Endodermal cell (in vitro differentiated cells): Measurements from ENCODE around the gene MAGI3. TPM values are rescaled to one million over a fixed set of nuclear protein-coding genes. Genes with fewer than 3 reads are reported as not detected.

Experiments used
- DNase-seq: peaks from one replicate; pipeline ENCODE4 v3.0.0-alpha.2; 2017
- H3K27ac ChIP-seq: 2 replicates; pipeline ENCODE4 v1.5.1; 2013; ENCODE audit warnings: mild to moderate bottlenecking, low read depth, low read length, moderate library complexity
- H3K27me3 ChIP-seq: 2 replicates; pipeline ENCODE4 v1.6.1; 2013; ENCODE audit warnings: mild to moderate bottlenecking, low read length, moderate library complexity; ENCODE audit not compliant: insufficient read depth, control insufficient read depth, poor library complexity, severe bottlenecking
- H3K36me3 ChIP-seq: 2 replicates; pipeline ENCODE4 v1.7.0; 2013; ENCODE audit warnings: mild to moderate bottlenecking, low read length, moderate library complexity; ENCODE audit not compliant: control insufficient read depth, insufficient read depth
- H3K4me1 ChIP-seq: one replicate; pipeline ENCODE4 v1.7.0; 2013; ENCODE audit warnings: low read length; ENCODE audit not compliant: control insufficient read depth, insufficient read depth
- H3K4me3 ChIP-seq: 2 replicates; pipeline ENCODE4 v1.5.1; 2013; ENCODE audit warnings: mild to moderate bottlenecking, low read length, moderate library complexity
- H3K9ac ChIP-seq: 2 replicates; pipeline ENCODE4 v1.6.1; 2013; ENCODE audit warnings: mild to moderate bottlenecking, low read length, moderate library complexity; ENCODE audit not compliant: poor library complexity, severe bottlenecking; ENCODE audit errors: extremely low read depth
- H3K9me3 ChIP-seq: 2 replicates; pipeline ENCODE4 v1.6.1; 2013; ENCODE audit warnings: mild to moderate bottlenecking, low read length, moderate library complexity; ENCODE audit not compliant: control insufficient read depth
- H3K27ac Mint-ChIP-seq: 2 replicates; pipeline ENCODE4 v1.8.0; 2020; ENCODE audit warnings: mixed read lengths
- H3K27me3 Mint-ChIP-seq: 2 replicates; pipeline ENCODE4 v1.8.0; 2021; ENCODE audit warnings: mild to moderate bottlenecking, mixed read lengths; ENCODE audit not compliant: insufficient read depth
- H3K36me3 Mint-ChIP-seq: 2 replicates; pipeline ENCODE4 v1.8.0; 2020; ENCODE audit warnings: low read depth, mixed read lengths
- H3K4me1 Mint-ChIP-seq: 2 replicates; pipeline ENCODE4 v1.8.0; 2020; ENCODE audit warnings: mixed read lengths
- H3K4me3 Mint-ChIP-seq: 2 replicates; pipeline ENCODE4 v1.8.0; 2020; ENCODE audit warnings: mild to moderate bottlenecking, moderate library complexity, mixed read lengths
- H3K9me3 Mint-ChIP-seq: 2 replicates; pipeline ENCODE4 v1.8.0; 2020; ENCODE audit warnings: mild to moderate bottlenecking, mixed read lengths
- WGBS, 2 experiments: methylation state at CpG; one replicate each; pipeline versions ENCODE4 v1.1.5 to v1.1.7; 2013; ENCODE audit warnings: missing lambda C conversion rate in 2 of 2, mixed read lengths in 1 of 2; ENCODE audit not compliant: insufficient coverage in 1 of 2, insufficient read length in 1 of 2; 5-methylcytosine and 5-hydroxymethylcytosine counted together
- total RNA-seq, 2 donors: library from RNA; stranded (reverse); fragmentation: NEBNext Ultra II Directional in 1 of 2; extraction: Animal tissue kit (Norgen Biotek cat#: 25700) in 1 of 2; gene quantifications; 2 replicates in 1 of 2; 3 replicates in 1 of 2; pipeline ENCODE4 v1.2.1, GENCODE V29; 2021
- TF ChIP-seq, protein P1 (sequence below): fragments of 200-600 bp; sonication (generic); conservative IDR thresholded peaks from 2 replicates; pipeline ENCODE4 v1.5.0; 2021; ENCODE audit warnings: antibody characterized with exemption, mild to moderate bottlenecking

Gene MAGI3
- total RNA-seq, 2 donors from 2014 or later: 27.1 to 27.4 TPM

DNA sequence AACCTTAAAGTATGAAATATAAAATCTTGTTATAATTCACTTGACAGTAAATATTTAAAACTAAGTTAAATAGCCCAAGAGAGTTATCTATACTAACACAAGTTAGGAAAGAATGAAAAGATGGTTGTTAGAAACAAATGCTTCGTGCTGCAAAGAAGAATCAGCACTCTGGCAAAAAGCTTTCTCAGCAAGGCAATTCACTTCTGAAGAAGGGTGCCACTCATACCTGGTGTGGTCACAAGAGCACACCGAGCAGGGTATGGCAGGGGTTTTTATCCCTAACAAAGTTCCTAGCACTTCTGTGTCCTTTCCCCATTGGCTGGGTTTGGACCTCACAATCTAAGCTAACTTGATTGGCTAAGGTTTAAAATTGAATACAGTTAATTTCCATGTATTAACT, 121.0 kb downstream of the MAGI3 start:
- Histone ChIP-seq H3K36me3 (peaks cover 10% of the 10 kb centered on the region), H3K4me1 (peaks cover 3% of the 10 kb centered on the region), H3K9ac (no peak overlapping the region), H3K9me3 (peaks cover 34% of the 10 kb centered on the region), H3K4me3 (peak overlapping the region; percentile 46), H3K27ac (no peak overlapping the region), H3K27me3 (no peaks in the 10 kb centered on the region)
- TF ChIP-seq, protein P1, sequence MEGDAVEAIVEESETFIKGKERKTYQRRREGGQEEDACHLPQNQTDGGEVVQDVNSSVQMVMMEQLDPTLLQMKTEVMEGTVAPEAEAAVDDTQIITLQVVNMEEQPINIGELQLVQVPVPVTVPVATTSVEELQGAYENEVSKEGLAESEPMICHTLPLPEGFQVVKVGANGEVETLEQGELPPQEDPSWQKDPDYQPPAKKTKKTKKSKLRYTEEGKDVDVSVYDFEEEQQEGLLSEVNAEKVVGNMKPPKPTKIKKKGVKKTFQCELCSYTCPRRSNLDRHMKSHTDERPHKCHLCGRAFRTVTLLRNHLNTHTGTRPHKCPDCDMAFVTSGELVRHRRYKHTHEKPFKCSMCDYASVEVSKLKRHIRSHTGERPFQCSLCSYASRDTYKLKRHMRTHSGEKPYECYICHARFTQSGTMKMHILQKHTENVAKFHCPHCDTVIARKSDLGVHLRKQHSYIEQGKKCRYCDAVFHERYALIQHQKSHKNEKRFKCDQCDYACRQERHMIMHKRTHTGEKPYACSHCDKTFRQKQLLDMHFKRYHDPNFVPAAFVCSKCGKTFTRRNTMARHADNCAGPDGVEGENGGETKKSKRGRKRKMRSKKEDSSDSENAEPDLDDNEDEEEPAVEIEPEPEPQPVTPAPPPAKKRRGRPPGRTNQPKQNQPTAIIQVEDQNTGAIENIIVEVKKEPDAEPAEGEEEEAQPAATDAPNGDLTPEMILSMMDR: no peak
- no peak overlapping the region for H3K27ac Mint-ChIP-seq
- no peak for DNase-seq
- peaks cover 13% of the 10 kb centered on the region for H3K36me3 Mint-ChIP-seq
- 90 to 95% methylated on average over 2 of the region's 2 CpGs for WGBS, 2 experiments
- no peaks in the 10 kb centered on the region for H3K27me3 Mint-ChIP-seq
- H3K4me3 Mint-ChIP-seq: no peak overlapping the region
- H3K4me1 Mint-ChIP-seq: peaks cover 30% of the 10 kb centered on the region
- H3K9me3 Mint-ChIP-seq: peaks cover 33% of the 10 kb centered on the region

DNA sequence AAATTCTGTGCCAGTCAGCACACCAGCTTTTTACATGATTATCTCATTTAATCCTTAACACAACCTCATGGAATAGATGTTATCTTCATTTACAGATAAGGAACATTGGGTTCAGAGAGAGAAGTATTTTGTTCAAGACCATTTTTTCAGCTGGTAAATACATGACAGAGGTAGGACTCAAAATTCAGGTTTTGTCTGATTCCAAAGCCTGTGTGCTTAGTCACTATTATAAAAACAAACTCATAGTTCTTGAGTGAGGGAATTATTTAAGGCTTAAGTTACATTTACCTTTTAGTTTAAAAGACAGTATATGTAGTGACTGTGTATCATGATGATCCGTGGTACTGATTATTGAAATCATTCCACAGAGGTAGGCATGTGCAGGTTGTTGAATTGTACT, 125.2 kb downstream of the MAGI3 start:
- Histone ChIP-seq H3K4me3 (no peak overlapping the region), H3K27me3 (no peaks in the 10 kb centered on the region), H3K9ac (no peak overlapping the region), H3K36me3 (peaks cover 5% of the 10 kb centered on the region), H3K4me1 (peaks cover 3% of the 10 kb centered on the region), H3K9me3 (peaks cover 28% of the 10 kb centered on the region), H3K27ac (no peak overlapping the region)
- peaks cover 22% of the 10 kb centered on the region for H3K4me1 Mint-ChIP-seq
- H3K9me3 Mint-ChIP-seq: peaks cover 27% of the 10 kb centered on the region
- 86 to 100% methylated on average over 1 of the region's 1 CpG for WGBS, 2 experiments
- DNase-seq: no peak
- no peaks in the 10 kb centered on the region for H3K27me3 Mint-ChIP-seq
- no peak overlapping the region for H3K4me3 Mint-ChIP-seq
- TF ChIP-seq, protein P1: no peak
- H3K36me3 Mint-ChIP-seq: peaks cover 7% of the 10 kb centered on the region
- no peak overlapping the region for H3K27ac Mint-ChIP-seq

DNA sequence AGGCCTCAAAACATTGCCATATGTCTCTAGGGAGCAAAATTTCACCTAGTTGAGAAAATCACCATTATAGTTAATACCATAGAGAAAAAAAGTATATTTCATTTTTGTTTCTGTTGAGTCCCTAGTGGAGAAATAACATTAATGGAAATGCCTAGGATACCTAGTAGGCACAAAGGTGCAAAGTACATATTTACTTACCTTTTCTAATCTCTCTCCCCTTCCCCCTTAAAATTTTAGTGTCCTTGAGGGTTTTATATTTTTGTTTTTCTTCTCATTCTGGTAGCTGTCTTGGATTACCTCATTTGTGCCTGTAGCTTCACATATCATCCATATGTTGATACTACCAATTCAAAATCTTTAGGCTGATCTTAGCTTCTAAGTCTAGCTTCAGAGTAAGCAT, 127.0 kb downstream of the MAGI3 start:
- Histone ChIP-seq H3K9me3 (peaks cover 26% of the 10 kb centered on the region), H3K4me1 (peaks cover 3% of the 10 kb centered on the region), H3K27me3 (no peaks in the 10 kb centered on the region), H3K36me3 (peaks cover 3% of the 10 kb centered on the region), H3K4me3 (no peak overlapping the region), H3K27ac (no peak overlapping the region), H3K9ac (no peak overlapping the region)
- DNase-seq: no peak
- Mint-ChIP-seq H3K4me3 (no peak overlapping the region), H3K4me1 (peaks cover 22% of the 10 kb centered on the region), H3K27ac (no peak overlapping the region), H3K36me3 (peaks cover 9% of the 10 kb centered on the region), H3K27me3 (no peaks in the 10 kb centered on the region), H3K9me3 (peaks cover 12% of the 10 kb centered on the region)
- TF ChIP-seq, protein P1: no peak
